Measurements from ENCODE around the gene CNPY3.

- TF ChIP-seq, protein P1, sequence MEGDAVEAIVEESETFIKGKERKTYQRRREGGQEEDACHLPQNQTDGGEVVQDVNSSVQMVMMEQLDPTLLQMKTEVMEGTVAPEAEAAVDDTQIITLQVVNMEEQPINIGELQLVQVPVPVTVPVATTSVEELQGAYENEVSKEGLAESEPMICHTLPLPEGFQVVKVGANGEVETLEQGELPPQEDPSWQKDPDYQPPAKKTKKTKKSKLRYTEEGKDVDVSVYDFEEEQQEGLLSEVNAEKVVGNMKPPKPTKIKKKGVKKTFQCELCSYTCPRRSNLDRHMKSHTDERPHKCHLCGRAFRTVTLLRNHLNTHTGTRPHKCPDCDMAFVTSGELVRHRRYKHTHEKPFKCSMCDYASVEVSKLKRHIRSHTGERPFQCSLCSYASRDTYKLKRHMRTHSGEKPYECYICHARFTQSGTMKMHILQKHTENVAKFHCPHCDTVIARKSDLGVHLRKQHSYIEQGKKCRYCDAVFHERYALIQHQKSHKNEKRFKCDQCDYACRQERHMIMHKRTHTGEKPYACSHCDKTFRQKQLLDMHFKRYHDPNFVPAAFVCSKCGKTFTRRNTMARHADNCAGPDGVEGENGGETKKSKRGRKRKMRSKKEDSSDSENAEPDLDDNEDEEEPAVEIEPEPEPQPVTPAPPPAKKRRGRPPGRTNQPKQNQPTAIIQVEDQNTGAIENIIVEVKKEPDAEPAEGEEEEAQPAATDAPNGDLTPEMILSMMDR (optimal IDR thresholded peaks at IDR 0.05 in 1 of 3, IDR thresholded peaks at IDR 0.05 in 1 of 3, conservative IDR thresholded peaks at IDR 0.05 in 1 of 3; ENCODE audit: extremely low read depth in 1 of 3, insufficient read depth in 2 of 3, low read length in 3 of 3) = no peak
- no peak for TF ChIP-seq EZH2 (IDR thresholded peaks at IDR 0.05; ENCODE audit: low read length)
Observed at GRCh38 chr6:42968783-42969182, 39.5 kb downstream of the CNPY3 start.

Data from keratinocyte (primary cell).